ENCODE data around the gene RNF123.

The RNF123 gene

GRCh38 chr3:49665822-49666519 lies 23.4 kb upstream of the RNF123 start:
- no peak overlapping the region for H3K4me3 ChIP-seq (ENCODE audit: low read length)
- no peak for DNase-seq (ENCODE audit: low read depth)
- TF ChIP-seq, protein P1, sequence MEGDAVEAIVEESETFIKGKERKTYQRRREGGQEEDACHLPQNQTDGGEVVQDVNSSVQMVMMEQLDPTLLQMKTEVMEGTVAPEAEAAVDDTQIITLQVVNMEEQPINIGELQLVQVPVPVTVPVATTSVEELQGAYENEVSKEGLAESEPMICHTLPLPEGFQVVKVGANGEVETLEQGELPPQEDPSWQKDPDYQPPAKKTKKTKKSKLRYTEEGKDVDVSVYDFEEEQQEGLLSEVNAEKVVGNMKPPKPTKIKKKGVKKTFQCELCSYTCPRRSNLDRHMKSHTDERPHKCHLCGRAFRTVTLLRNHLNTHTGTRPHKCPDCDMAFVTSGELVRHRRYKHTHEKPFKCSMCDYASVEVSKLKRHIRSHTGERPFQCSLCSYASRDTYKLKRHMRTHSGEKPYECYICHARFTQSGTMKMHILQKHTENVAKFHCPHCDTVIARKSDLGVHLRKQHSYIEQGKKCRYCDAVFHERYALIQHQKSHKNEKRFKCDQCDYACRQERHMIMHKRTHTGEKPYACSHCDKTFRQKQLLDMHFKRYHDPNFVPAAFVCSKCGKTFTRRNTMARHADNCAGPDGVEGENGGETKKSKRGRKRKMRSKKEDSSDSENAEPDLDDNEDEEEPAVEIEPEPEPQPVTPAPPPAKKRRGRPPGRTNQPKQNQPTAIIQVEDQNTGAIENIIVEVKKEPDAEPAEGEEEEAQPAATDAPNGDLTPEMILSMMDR (conservative IDR thresholded peaks at IDR 0.05; ENCODE audit: low read depth, low read length), result no peak

DNA sequence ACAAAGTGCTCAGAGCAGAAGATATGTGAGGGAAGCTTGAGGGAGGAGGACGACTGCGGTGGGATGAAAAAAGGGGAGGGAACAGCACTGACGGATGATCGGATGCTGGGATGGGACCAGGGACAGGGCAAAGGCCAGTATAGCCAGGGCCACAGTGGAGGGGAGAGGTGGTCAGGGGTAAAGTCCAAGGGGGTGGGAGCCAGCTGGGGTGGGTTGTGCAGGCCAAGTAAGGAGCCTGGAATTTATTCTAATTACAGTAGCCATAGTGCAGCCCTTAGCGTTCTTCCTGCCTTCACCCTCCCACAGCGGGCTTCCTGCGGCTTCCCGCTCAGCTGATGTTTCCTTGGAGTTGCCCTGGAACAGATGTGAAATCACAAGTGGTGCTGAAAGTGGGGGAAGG lies 22.8 kb upstream of the RNF123 start:
- DNase-seq (ENCODE audit: low read depth), result no peak
- TF ChIP-seq, protein P1 (conservative IDR thresholded peaks at IDR 0.05; ENCODE audit: low read depth, low read length), result no peak

GRCh38 chr3:49667701-49668413 lies 21.5 kb upstream of the RNF123 start:
- no peak overlapping the region for H3K4me3 ChIP-seq (ENCODE audit: low read length)
- no peak for DNase-seq (ENCODE audit: low read depth)
- TF ChIP-seq, protein P1 (conservative IDR thresholded peaks at IDR 0.05; ENCODE audit: low read depth, low read length), result no peak

More for the DNA sequence above, 22.8 kb upstream of the RNF123 start:
- H3K4me3 ChIP-seq (ENCODE audit: low read length), result no peak overlapping the region

DNA sequence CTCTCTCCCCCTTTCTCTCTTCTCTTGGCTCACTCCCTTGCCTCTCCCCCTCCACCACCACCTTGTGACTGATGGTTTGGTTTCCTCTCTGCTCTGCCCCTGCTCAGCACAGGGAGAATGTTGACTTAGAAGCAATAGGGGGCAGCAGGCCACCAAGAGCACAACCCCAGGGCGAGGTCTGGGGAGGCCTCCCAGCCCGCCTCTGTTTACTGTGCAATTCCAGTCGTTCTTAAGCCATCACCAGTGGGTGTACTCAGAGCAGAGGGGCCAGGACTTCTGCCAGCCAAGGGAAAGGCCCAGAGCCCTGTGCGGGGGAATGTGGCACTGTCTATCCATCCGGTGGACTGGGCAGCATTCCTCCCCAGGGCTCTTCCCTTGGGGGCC lies 21.0 kb upstream of the RNF123 start:
- H3K4me3 ChIP-seq (ENCODE audit: low read length), result no peak overlapping the region
- DNase-seq (ENCODE audit: low read depth), result no peak
- TF ChIP-seq, protein P1 (conservative IDR thresholded peaks at IDR 0.05; ENCODE audit: low read depth, low read length), result peak; percentile 15

GRCh38 chr3:49668861-49669260 lies 20.5 kb upstream of the RNF123 start:
- TF ChIP-seq, protein P1 (conservative IDR thresholded peaks at IDR 0.05; ENCODE audit: low read depth, low read length), result no peak
- H3K4me3 ChIP-seq (ENCODE audit: low read length), result no peak overlapping the region
- DNase-seq (ENCODE audit: low read depth), result no peak

DNA sequence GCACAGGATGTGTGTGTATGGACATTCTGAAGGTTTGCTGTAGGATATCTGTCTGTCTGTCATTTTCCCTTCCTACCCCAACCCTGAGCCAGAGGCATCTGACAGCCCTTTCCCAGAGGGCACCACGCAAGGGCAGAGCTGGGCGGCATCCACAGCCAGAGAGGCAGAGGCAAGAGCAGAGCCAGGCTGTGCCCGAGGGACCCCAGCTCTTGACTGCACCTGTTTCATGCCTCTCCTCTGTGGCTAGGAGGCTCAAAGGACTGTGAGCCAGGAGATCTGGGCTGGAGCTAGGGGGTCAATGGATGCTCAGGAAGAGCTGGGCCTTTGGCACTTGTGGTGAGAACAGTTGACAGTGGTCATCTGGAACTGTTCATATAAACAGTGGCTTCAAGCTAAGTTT lies 20.0 kb upstream of the RNF123 start:
- TF ChIP-seq, protein P1 (conservative IDR thresholded peaks at IDR 0.05; ENCODE audit: low read depth, low read length), result no peak
- no peak for DNase-seq (ENCODE audit: low read depth)
- H3K4me3 ChIP-seq (ENCODE audit: low read length), result no peak overlapping the region

- TF ChIP-seq, protein P1 (conservative IDR thresholded peaks at IDR 0.05; ENCODE audit: low read depth, low read length), result no peak
- no peak for DNase-seq (ENCODE audit: low read depth)
- no peak overlapping the region for H3K4me3 ChIP-seq (ENCODE audit: low read length)
Observed at GRCh38 chr3:49670940-49671290, 18.4 kb upstream of the RNF123 start.
